Body of pancreas (tissue), 4 donors: ENCODE data around the gene XRCC3.

ENCODE experiments used
- POLR2A ChIP-seq, 3 donors: fragments of 450-650 bp; IDR thresholded peaks; one replicate each; pipeline ENCODE4 v1.6.1; 2016; ENCODE audit warnings: antibody characterized with exemption in 3 of 3, mild to moderate bottlenecking in 2 of 3
- TF ChIP-seq, protein P1 (sequence below), 7 experiments: fragments of 450-650 bp in 4 of 7; fragments of 200-600 bp in 3 of 7; sonication (generic) in 3 of 7; IDR thresholded peaks; one replicate each; pipeline ENCODE4 v1.5.1; 2016 to 2019; ENCODE audit warnings: antibody characterized with exemption in 7 of 7

DNA sequence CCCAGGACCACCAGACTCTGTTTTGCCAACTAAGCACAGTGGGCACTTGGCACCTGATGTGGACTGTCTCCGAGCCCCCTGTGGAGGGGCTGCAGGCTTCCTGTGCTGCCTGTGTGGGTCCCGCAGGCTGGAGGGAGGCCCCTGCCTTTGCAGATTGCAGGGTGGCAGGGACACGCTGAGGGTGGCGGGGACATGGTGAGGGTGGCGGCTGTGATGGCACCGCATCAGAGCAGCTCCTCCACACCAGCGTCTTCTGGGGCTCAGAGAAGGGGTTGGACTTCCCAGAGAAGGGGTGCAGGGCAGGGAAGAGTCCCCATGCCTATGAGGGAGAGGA is 8.5 kb upstream of the XRCC3 start:
- TF ChIP-seq, protein P1, sequence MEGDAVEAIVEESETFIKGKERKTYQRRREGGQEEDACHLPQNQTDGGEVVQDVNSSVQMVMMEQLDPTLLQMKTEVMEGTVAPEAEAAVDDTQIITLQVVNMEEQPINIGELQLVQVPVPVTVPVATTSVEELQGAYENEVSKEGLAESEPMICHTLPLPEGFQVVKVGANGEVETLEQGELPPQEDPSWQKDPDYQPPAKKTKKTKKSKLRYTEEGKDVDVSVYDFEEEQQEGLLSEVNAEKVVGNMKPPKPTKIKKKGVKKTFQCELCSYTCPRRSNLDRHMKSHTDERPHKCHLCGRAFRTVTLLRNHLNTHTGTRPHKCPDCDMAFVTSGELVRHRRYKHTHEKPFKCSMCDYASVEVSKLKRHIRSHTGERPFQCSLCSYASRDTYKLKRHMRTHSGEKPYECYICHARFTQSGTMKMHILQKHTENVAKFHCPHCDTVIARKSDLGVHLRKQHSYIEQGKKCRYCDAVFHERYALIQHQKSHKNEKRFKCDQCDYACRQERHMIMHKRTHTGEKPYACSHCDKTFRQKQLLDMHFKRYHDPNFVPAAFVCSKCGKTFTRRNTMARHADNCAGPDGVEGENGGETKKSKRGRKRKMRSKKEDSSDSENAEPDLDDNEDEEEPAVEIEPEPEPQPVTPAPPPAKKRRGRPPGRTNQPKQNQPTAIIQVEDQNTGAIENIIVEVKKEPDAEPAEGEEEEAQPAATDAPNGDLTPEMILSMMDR (IDR thresholded peaks at IDR 0.05) = no peak
- no peak for TF ChIP-seq POLR2A (IDR thresholded peaks at IDR 0.05)
